ENCODE measurements around the gene CLIP1.

- no peak for TF ChIP-seq EP300 (IDR thresholded peaks at IDR 0.05; ENCODE audit: borderline replicate concordance)
- TF ChIP-seq TEAD4 (IDR thresholded peaks at IDR 0.05) = no peak
- no peak for TF ChIP-seq EGR1 (IDR thresholded peaks at IDR 0.05)
- TF ChIP-seq CEBPB (IDR thresholded peaks at IDR 0.05) = no peak
- no peak for TF ChIP-seq ZBTB7A (IDR thresholded peaks at IDR 0.05; ENCODE audit: low read depth)
- no peak for TF ChIP-seq NFIC (IDR thresholded peaks at IDR 0.05)
- no peak for TF ChIP-seq CREB1 (IDR thresholded peaks at IDR 0.05; ENCODE audit: low read depth)
- no peak for TF ChIP-seq RAD21 (IDR thresholded peaks at IDR 0.05; ENCODE audit: low read depth)
- TF ChIP-seq REST (IDR thresholded peaks at IDR 0.05; ENCODE audit: low read depth) = no peak
- no peak for TF ChIP-seq FOXM1 (IDR thresholded peaks at IDR 0.05; ENCODE audit: borderline replicate concordance, low read depth)
- TF ChIP-seq USF1 (IDR thresholded peaks at IDR 0.05) = no peak
These were observed 15.3 kb downstream of the CLIP1 start for GRCh38 chr12:122407208-122407607.
